ENCODE measurements around the gene KCNIP1.

The KCNIP1 gene

DNA sequence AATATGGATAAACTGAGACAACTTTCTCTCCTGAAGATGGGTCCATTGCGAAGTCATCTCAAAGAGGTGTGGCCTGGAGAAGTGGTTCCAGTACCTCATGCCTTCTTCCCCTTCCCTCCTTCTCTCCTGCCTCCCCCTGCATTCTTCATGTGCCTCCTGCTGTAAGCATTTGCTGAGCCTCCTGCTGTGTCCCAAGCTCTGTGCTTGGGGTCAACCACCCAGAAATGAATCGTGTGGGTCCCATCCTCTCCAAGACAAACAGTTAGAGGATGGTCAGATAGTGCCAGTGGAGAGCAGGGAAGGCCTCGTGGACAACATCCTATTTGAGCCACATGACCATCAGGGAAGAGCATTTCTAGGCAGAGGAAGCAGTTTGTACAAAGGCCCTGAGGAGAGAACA, 53.5 kb downstream of the KCNIP1 start:
- no CpG with 5 or more reads among the region's 3 CpGs for WGBS (ENCODE audit: extremely low coverage, insufficient coverage, low lambda C conversion rate)
- Histone ChIP-seq H3K18ac (ENCODE audit: low read length) (no peak overlapping the region), H2BK5ac (ENCODE audit: low read length) (no peak overlapping the region)

DNA sequence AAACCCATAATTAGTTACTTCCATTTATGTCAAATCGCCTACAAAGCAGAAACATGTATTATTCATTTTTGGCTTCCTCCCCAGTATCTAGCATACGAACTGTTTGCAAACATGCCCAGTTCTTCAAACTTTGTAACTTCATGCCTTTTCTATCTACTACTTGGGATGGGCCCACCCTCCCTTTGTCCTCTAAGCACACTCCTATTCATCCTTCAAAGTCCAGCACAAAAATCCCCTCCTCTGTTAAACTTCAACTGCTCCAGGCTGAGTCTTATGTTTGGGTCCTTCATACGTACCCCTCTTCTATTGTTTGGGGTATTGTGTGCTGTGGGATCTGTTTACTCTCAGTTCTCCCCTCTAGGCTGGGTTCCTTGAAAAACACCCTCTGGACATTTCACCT, 55.5 kb downstream of the KCNIP1 start:
- H3K56ac ChIP-seq (ENCODE audit: low read length): no peak overlapping the region
- no peak overlapping the region for H3K4me2 ChIP-seq (ENCODE audit: low read length)
- H2BK5ac ChIP-seq (ENCODE audit: low read length): no peak overlapping the region
- no peak for DNase-seq
- no peak overlapping the region for H3K27ac ChIP-seq (ENCODE audit: low read depth, low read length)
- H3K9ac ChIP-seq (ENCODE audit: low read length): no peak overlapping the region
- WGBS (ENCODE audit: extremely low coverage, insufficient coverage, low lambda C conversion rate): no CpG with 5 or more reads among the region's 3 CpGs
- H2BK120ac ChIP-seq (ENCODE audit: low read depth, low read length): no peak overlapping the region
- no peaks in the 10 kb centered on the region for H3K79me1 ChIP-seq (ENCODE audit: low read length)
- no peaks in the 10 kb centered on the region for H3K36me3 ChIP-seq (ENCODE audit: control insufficient read depth, insufficient read depth, low read length)
- H3K27me3 ChIP-seq (ENCODE audit: insufficient read depth, low read length, poor library complexity): no peaks in the 10 kb centered on the region
- H3K23ac ChIP-seq (ENCODE audit: low read length): no peak overlapping the region
- H3K4me3 ChIP-seq (ENCODE audit: low read length): no peak overlapping the region
- no peak overlapping the region for H3K4ac ChIP-seq (ENCODE audit: low read depth, low read length)
- no peaks in the 10 kb centered on the region for H3K4me1 ChIP-seq (ENCODE audit: control insufficient read depth, low read depth, low read length)
- no peak overlapping the region for H2AK5ac ChIP-seq (ENCODE audit: low read length)
- no peaks in the 10 kb centered on the region for H3K79me2 ChIP-seq (ENCODE audit: control insufficient read depth, insufficient read depth, low read length)
- no peak overlapping the region for H4K5ac ChIP-seq (ENCODE audit: low read length)
- H3K18ac ChIP-seq (ENCODE audit: low read length): no peak overlapping the region
- H4K8ac ChIP-seq (ENCODE audit: low read depth, low read length): no peak overlapping the region
- H2BK15ac ChIP-seq (replicated peaks; ENCODE audit: low read depth): no peak overlapping the region

More for the DNA sequence above, 53.5 kb downstream of the KCNIP1 start:
- Histone ChIP-seq H3K79me2 (ENCODE audit: control insufficient read depth, insufficient read depth, low read length) (no peaks in the 10 kb centered on the region), H3K4me3 (ENCODE audit: low read length) (no peak overlapping the region), H3K4me1 (ENCODE audit: control insufficient read depth, low read depth, low read length) (no peaks in the 10 kb centered on the region), H3K9ac (ENCODE audit: low read length) (no peak overlapping the region), H3K27me3 (ENCODE audit: insufficient read depth, low read length, poor library complexity) (no peaks in the 10 kb centered on the region), H3K27ac (ENCODE audit: low read depth, low read length) (no peak overlapping the region), H3K4me2 (ENCODE audit: low read length) (no peak overlapping the region), H3K56ac (ENCODE audit: low read length) (no peak overlapping the region), H2BK120ac (ENCODE audit: low read depth, low read length) (no peak overlapping the region), H2BK15ac (replicated peaks; ENCODE audit: low read depth) (no peak overlapping the region), H3K23ac (ENCODE audit: low read length) (no peak overlapping the region), H4K8ac (ENCODE audit: low read depth, low read length) (no peak overlapping the region), H3K79me1 (ENCODE audit: low read length) (no peaks in the 10 kb centered on the region), H3K36me3 (ENCODE audit: control insufficient read depth, insufficient read depth, low read length) (no peaks in the 10 kb centered on the region), H4K5ac (ENCODE audit: low read length) (no peak overlapping the region), H2AK5ac (ENCODE audit: low read length) (no peak overlapping the region), H3K4ac (ENCODE audit: low read depth, low read length) (no peak overlapping the region)
- DNase-seq: no peak

DNA sequence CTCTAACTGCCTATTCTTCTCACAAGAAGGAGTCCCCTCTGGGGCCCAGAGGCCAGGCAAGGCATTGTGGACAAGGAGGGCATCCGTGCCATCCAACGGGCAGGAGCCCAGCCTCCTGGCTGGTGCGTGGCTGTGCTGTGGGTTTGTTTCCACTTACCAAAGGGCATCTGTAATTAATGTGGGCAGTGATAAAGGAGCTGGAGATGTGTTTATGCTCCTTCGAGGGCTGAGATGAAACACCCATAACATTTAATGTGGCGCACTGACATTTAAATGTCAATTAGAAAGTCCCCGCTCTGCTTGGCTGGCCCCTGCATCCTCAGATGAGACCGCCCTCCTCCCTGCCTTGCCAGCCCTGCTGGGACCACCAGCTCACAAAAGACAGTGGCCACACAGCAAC, 57.1 kb downstream of the KCNIP1 start:
- Histone ChIP-seq H2BK120ac (ENCODE audit: low read depth, low read length) (no peak overlapping the region), H3K79me1 (ENCODE audit: low read length) (no peaks in the 10 kb centered on the region), H4K5ac (ENCODE audit: low read length) (no peak overlapping the region), H4K8ac (ENCODE audit: low read depth, low read length) (no peak overlapping the region), H2BK15ac (replicated peaks; ENCODE audit: low read depth) (no peak overlapping the region), H3K4me1 (ENCODE audit: control insufficient read depth, low read depth, low read length) (no peaks in the 10 kb centered on the region), H3K36me3 (ENCODE audit: control insufficient read depth, insufficient read depth, low read length) (no peaks in the 10 kb centered on the region), H3K79me2 (ENCODE audit: control insufficient read depth, insufficient read depth, low read length) (no peaks in the 10 kb centered on the region), H3K23ac (ENCODE audit: low read length) (no peak overlapping the region), H3K27ac (ENCODE audit: low read depth, low read length) (no peak overlapping the region), H3K18ac (ENCODE audit: low read length) (no peak overlapping the region), H3K27me3 (ENCODE audit: insufficient read depth, low read length, poor library complexity) (no peaks in the 10 kb centered on the region), H3K4me2 (ENCODE audit: low read length) (no peak overlapping the region), H2BK5ac (ENCODE audit: low read length) (no peak overlapping the region), H3K4ac (ENCODE audit: low read depth, low read length) (no peak overlapping the region), H3K56ac (ENCODE audit: low read length) (no peak overlapping the region), H3K9ac (ENCODE audit: low read length) (no peak overlapping the region), H2AK5ac (ENCODE audit: low read length) (no peak overlapping the region), H3K4me3 (ENCODE audit: low read length) (no peak overlapping the region)
- no CpG with 5 or more reads among the region's 7 CpGs for WGBS (ENCODE audit: extremely low coverage, insufficient coverage, low lambda C conversion rate)
- DNase-seq: no peak

DNA sequence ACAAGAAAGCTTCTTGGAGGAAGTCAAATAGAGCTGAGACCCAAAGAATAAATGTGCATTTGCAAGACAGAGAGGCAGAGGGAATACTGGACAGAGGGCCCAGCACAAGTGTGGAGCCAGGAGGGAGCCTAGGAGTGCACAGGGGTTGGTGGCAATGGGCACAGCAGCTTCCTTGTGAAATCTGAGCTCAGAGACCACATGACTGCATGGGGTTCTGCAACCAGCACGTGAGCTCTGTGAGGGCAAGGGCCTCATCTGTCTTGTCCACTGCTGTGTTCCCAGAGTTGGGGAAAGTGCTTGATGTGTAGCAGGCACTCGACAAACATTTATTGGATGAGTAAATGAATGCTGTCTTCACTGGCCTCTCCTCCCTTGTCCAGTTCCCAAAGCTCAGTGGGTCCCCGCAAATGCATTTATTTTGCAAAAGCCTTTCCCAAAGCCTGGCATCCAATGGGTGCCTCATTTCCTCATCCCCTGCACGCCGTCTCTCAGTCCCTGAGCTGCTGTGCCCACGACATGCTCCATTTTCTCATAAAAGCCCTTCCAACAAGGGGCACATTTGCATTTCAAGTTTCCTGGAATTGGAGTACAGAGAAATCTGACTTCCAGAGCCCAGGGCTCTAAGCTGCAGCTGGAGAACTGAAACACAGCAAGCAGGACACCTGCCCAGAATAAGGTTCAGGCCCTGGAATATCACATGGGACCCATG, 58.5 kb downstream of the KCNIP1 start:
- H3K56ac ChIP-seq (ENCODE audit: low read length): no peak overlapping the region
- no peak for DNase-seq
- no peaks in the 10 kb centered on the region for H3K79me1 ChIP-seq (ENCODE audit: low read length)
- no peak overlapping the region for H2BK120ac ChIP-seq (ENCODE audit: low read depth, low read length)
- H2AK5ac ChIP-seq (ENCODE audit: low read length): no peak overlapping the region
- no peak overlapping the region for H3K27ac ChIP-seq (ENCODE audit: low read depth, low read length)
- no peak overlapping the region for H3K4ac ChIP-seq (ENCODE audit: low read depth, low read length)
- no peak overlapping the region for H3K18ac ChIP-seq (ENCODE audit: low read length)
- H3K27me3 ChIP-seq (ENCODE audit: insufficient read depth, low read length, poor library complexity): no peaks in the 10 kb centered on the region
- no peaks in the 10 kb centered on the region for H3K36me3 ChIP-seq (ENCODE audit: control insufficient read depth, insufficient read depth, low read length)
- no peak overlapping the region for H3K9ac ChIP-seq (ENCODE audit: low read length)
- no peaks in the 10 kb centered on the region for H3K79me2 ChIP-seq (ENCODE audit: control insufficient read depth, insufficient read depth, low read length)
- no peak overlapping the region for H4K8ac ChIP-seq (ENCODE audit: low read depth, low read length)
- no peak overlapping the region for H2BK5ac ChIP-seq (ENCODE audit: low read length)
- no peak overlapping the region for H2BK15ac ChIP-seq (replicated peaks; ENCODE audit: low read depth)
- no peak overlapping the region for H3K4me2 ChIP-seq (ENCODE audit: low read length)
- H4K5ac ChIP-seq (ENCODE audit: low read length): no peak overlapping the region
- H3K4me3 ChIP-seq (ENCODE audit: low read length): no peak overlapping the region
- H3K4me1 ChIP-seq (ENCODE audit: control insufficient read depth, low read depth, low read length): no peaks in the 10 kb centered on the region
- H3K23ac ChIP-seq (ENCODE audit: low read length): no peak overlapping the region
- WGBS (ENCODE audit: extremely low coverage, insufficient coverage, low lambda C conversion rate): no CpG with 5 or more reads among the region's 6 CpGs

DNA sequence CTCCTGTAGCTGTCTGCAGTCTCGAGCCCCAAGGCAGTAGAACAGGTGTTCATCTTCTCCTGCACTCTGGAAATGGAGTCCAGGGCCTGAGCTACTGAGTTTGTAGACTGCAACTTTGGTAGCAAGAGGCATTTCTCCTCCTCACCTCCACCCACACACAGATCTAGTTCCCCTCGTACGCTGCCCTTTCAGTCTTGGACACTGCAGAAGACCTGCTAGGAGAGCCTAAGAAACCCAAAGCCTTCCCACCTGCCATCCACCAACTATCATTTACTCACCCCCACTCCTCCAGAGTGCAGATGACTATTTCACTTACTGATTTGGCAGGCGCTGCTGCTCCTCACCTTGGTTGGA, 59.0 kb downstream of the KCNIP1 start:
- Histone ChIP-seq H3K56ac (ENCODE audit: low read length) (no peak overlapping the region), H3K27ac (ENCODE audit: low read depth, low read length) (no peak overlapping the region), H2BK15ac (replicated peaks; ENCODE audit: low read depth) (no peak overlapping the region)

More for the DNA sequence above, 59.0 kb downstream of the KCNIP1 start:
- Histone ChIP-seq H3K23ac (ENCODE audit: low read length) (peak overlapping the region; percentile 24), H3K4me1 (ENCODE audit: control insufficient read depth, low read depth, low read length) (no peaks in the 10 kb centered on the region), H2AK5ac (ENCODE audit: low read length) (no peak overlapping the region), H3K18ac (ENCODE audit: low read length) (no peak overlapping the region), H2BK5ac (ENCODE audit: low read length) (no peak overlapping the region), H3K27me3 (ENCODE audit: insufficient read depth, low read length, poor library complexity) (no peaks in the 10 kb centered on the region), H3K4ac (ENCODE audit: low read depth, low read length) (no peak overlapping the region), H4K5ac (ENCODE audit: low read length) (no peak overlapping the region), H3K36me3 (ENCODE audit: control insufficient read depth, insufficient read depth, low read length) (no peaks in the 10 kb centered on the region), H2BK120ac (ENCODE audit: low read depth, low read length) (no peak overlapping the region), H3K4me2 (ENCODE audit: low read length) (no peak overlapping the region), H4K8ac (ENCODE audit: low read depth, low read length) (no peak overlapping the region), H3K4me3 (ENCODE audit: low read length) (no peak overlapping the region), H3K79me2 (ENCODE audit: control insufficient read depth, insufficient read depth, low read length) (no peaks in the 10 kb centered on the region), H3K9ac (ENCODE audit: low read length) (no peak overlapping the region), H3K79me1 (ENCODE audit: low read length) (no peaks in the 10 kb centered on the region)
- no peak for DNase-seq
- WGBS (ENCODE audit: extremely low coverage, insufficient coverage, low lambda C conversion rate): no CpG with 5 or more reads among the region's 4 CpGs
